Thyroid gland (tissue), 4 donors: ENCODE data around the gene FBXO31.

ENCODE experiments used
- POLR2A ChIP-seq, 2 donors: fragments of 450-650 bp; IDR thresholded peaks; one replicate each; pipeline ENCODE4 v1.6.1; 2017; ENCODE audit warnings: antibody characterized with exemption in 2 of 2, mild to moderate bottlenecking in 2 of 2, moderate library complexity in 1 of 2
- TF ChIP-seq, protein P1 (sequence below), 6 experiments: fragments of 200-600 bp in 3 of 6; fragments of 450-650 bp in 3 of 6; sonication (generic) in 3 of 6; IDR thresholded peaks; one replicate each; pipeline ENCODE4 v1.5.1; 2016 to 2019; ENCODE audit warnings: antibody characterized with exemption in 6 of 6, mild to moderate bottlenecking in 2 of 6, inconsistent platforms in 1 of 6, moderate library complexity in 1 of 6

DNA sequence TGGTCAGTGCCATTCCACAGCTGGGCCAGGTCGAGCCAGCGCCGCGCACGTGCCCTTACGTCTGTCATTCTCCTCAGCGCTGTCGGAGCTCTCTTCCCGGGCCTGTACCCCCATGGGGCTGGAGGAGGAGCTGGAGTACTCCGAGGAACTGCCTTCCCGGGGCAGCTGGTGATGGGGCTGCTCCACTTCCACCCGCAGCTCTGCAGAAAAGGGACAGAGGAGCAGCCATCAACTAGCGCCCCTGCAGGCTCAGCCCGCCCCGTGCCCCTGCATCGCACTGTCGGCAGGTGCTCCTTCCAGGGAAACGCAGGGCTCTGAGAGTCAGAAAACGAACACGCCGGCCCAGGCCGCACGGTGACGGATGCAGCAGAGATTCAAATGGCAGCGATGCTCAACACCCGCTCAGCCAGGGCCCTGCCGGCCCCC lies 29.4 kb upstream of the FBXO31 start:
- TF ChIP-seq, protein P1, sequence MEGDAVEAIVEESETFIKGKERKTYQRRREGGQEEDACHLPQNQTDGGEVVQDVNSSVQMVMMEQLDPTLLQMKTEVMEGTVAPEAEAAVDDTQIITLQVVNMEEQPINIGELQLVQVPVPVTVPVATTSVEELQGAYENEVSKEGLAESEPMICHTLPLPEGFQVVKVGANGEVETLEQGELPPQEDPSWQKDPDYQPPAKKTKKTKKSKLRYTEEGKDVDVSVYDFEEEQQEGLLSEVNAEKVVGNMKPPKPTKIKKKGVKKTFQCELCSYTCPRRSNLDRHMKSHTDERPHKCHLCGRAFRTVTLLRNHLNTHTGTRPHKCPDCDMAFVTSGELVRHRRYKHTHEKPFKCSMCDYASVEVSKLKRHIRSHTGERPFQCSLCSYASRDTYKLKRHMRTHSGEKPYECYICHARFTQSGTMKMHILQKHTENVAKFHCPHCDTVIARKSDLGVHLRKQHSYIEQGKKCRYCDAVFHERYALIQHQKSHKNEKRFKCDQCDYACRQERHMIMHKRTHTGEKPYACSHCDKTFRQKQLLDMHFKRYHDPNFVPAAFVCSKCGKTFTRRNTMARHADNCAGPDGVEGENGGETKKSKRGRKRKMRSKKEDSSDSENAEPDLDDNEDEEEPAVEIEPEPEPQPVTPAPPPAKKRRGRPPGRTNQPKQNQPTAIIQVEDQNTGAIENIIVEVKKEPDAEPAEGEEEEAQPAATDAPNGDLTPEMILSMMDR (IDR thresholded peaks at IDR 0.05) = no peak
- no peak for TF ChIP-seq POLR2A (IDR thresholded peaks at IDR 0.05)
